ENCODE data around the gene OSBPL8. TPM values are rescaled to one million over a fixed set of nuclear protein-coding genes. Genes with fewer than 3 reads are reported as not detected.

The OSBPL8 gene
- total and polyA plus RNA-seq, 2 of the 8 experiments (the other 6 are each of a cell fraction or from before 2014, with no cell fraction given): 10.9 to 81.1 TPM

DNA sequence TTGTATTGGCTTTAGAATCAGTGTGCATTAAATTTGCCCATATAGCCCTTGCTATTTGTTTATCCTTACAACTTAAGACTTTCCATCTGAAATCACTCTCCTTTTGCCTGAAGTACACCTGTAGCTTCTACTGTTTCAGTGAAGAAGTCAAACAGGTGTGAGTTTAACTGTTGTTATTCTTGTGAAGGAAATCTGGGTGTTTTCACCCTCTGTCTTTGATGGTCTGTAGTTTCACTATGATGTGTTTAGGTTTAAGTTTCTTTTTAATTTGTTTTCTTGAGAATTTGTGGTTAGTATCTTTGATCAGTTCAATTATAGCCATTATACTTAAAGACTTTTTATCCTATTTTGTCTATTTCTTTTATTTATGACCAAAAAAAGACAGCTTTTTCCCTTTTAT is 142.5 kb downstream of the OSBPL8 start:
- Histone ChIP-seq H3K27me3 (replicated peaks in 1 of 4; ENCODE audit: control insufficient read depth in 3 of 4, extremely low read depth in 1 of 4, insufficient read depth in 3 of 4, low read length in 3 of 4) (no peaks in the 10 kb centered on the region), H3K4me3 (ENCODE audit: extremely low read depth in 1 of 4, insufficient read depth in 2 of 4, low read depth in 3 of 4, low read length in 4 of 4) (no peak overlapping the region), H3K4ac (replicated peaks; ENCODE audit: insufficient read length, low read depth, low read length) (no peak overlapping the region), H3K36me3 (ENCODE audit: control insufficient read depth in 2 of 4, insufficient read depth in 4 of 4, low read length in 3 of 4) (no peaks in the 10 kb centered on the region), H4K91ac (replicated peaks; ENCODE audit: insufficient read length, low read length) (no peak overlapping the region), H2AFZ (ENCODE audit: low read length) (no peak overlapping the region), H3K9me3 (ENCODE audit: insufficient read depth in 2 of 2, low read depth in 1 of 2, low read length in 1 of 2) (no peaks in the 10 kb centered on the region), H3K4me1 (replicated peaks in 1 of 4; ENCODE audit: control insufficient read depth in 3 of 4, insufficient read depth in 4 of 4, low read length in 3 of 4) (no peaks in the 10 kb centered on the region), H3K18ac (ENCODE audit: extremely low read depth, low read length) (no peak overlapping the region), H2AK5ac (ENCODE audit: low read depth, low read length) (no peak overlapping the region), H2BK15ac (ENCODE audit: low read length) (no peak overlapping the region), H4K8ac (ENCODE audit: extremely low read depth, insufficient read depth, low read length) (no peak overlapping the region), H2BK12ac (ENCODE audit: low read depth, low read length) (no peak overlapping the region), H3K23me2 (ENCODE audit: low read depth, low read length) (no peaks in the 10 kb centered on the region), H4K5ac (ENCODE audit: insufficient read length, low read depth, low read length) (no peak overlapping the region), H2BK120ac (replicated peaks; ENCODE audit: low read depth, low read length) (no peak overlapping the region), H3K14ac (ENCODE audit: insufficient read length) (no peak overlapping the region), H2BK5ac (ENCODE audit: low read depth, low read length) (no peak overlapping the region), H3K27ac (ENCODE audit: low read depth, low read length) (no peak overlapping the region), H3K79me2 (ENCODE audit: control insufficient read depth in 1 of 2, insufficient read depth in 2 of 2, low read length in 2 of 2) (peaks cover 0 to 3% of the 10 kb centered on the region in 2 experiments; a peak in 2 of 4 replicates), H3K79me1 (ENCODE audit: low read depth, low read length) (no peaks in the 10 kb centered on the region), H3K4me2 (ENCODE audit: insufficient read depth in 1 of 2, low read depth in 2 of 2, low read length in 2 of 2) (no peak overlapping the region), H2BK20ac (ENCODE audit: low read length) (no peak overlapping the region), H3K23ac (ENCODE audit: insufficient read length) (no peak overlapping the region), H4K20me1 (replicated peaks in 1 of 2; ENCODE audit: control insufficient read depth in 1 of 2, insufficient read depth in 2 of 2, low read length in 2 of 2) (no peaks in the 10 kb centered on the region), H3K56ac (replicated peaks; ENCODE audit: insufficient read length, low read depth, low read length) (no peak overlapping the region), H3K9ac (replicated peaks in 1 of 4; ENCODE audit: extremely low read depth in 1 of 4, low read depth in 3 of 4, low read length in 3 of 4) (no peak overlapping the region)
- DNase-seq (ENCODE audit: low read depth in 1 of 2, low spot score in 2 of 2) (no peak), FAIRE-seq (no peak)
- ChIA-PET POLR2A (ENCODE audit: partially characterized antibody) (no interaction called here), CTCF (ENCODE audit: partially characterized antibody) (no interaction called here)
- no peak for TF ChIP-seq CREB1 (IDR thresholded peaks at IDR 0.05)
- TF ChIP-seq, protein P1, sequence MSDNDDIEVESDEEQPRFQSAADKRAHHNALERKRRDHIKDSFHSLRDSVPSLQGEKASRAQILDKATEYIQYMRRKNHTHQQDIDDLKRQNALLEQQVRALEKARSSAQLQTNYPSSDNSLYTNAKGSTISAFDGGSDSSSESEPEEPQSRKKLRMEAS (IDR thresholded peaks at IDR 0.05): no peak
- TF ChIP-seq POLR2AphosphoS5 (IDR thresholded peaks at IDR 0.05; ENCODE audit: low read depth, low read length): no peak
- TF ChIP-seq POU5F1 (IDR thresholded peaks at IDR 0.05; ENCODE audit: low read depth, low read length): no peak
- no peak for TF ChIP-seq GTF2F1 (IDR thresholded peaks at IDR 0.05; ENCODE audit: borderline replicate concordance, low read depth, low read length)
- no peak for TF ChIP-seq RFX5 (IDR thresholded peaks at IDR 0.05; ENCODE audit: borderline replicate concordance, low read depth, low read length)
- TF ChIP-seq YY1 (IDR thresholded peaks at IDR 0.05; ENCODE audit: low read depth, low read length): no peak

All from H1 (cell line).